SK-N-MC (cell line): ENCODE data around the gene CAPN5.

Experiments
- EZH2 ChIP-seq: fragments of 200-600 bp; sonication (generic); IDR thresholded peaks from one replicate; pipeline ENCODE4 v1.6.1; 2017; ENCODE audit warnings: antibody characterized with exemption
- POLR2AphosphoS5 ChIP-seq: IDR thresholded peaks from 2 replicates; pipeline ENCODE4 v1.6.1; 2012; ENCODE audit warnings: mild to moderate bottlenecking, low read depth, low read length, borderline replicate concordance

DNA sequence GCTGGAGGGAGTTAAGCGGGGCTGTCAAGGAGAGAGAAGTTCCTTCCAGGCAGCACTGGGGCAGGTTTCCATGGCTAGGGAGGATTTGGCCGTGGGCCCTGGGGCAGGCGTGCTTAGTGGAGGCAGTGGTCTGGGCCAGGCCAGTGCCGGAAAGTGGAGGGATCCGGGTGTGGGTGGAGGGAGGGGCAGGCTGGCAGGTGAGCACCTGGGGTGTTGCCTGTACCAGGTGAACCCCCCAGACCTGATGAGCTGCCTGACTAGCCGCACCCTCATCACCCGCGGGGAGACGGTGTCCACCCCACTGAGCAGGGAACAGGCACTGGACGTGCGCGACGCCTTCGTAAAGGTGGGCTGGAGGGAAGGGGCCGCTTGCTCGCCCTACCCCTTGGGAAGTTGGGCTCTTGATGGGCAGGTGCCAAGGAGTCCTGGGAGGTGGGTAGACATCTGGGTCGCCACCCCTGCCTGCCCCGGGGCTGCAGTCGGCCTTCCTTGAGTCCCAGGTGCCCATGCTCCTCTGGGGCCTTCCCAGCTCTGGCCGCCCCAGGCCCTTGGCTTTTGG lies 93.2 kb downstream of the CAPN5 start:
- no peak for TF ChIP-seq EZH2
- TF ChIP-seq POLR2AphosphoS5 = no peak
